Measurements from ENCODE around the gene SLIT2.

SLIT2 gene

GRCh38 chr4:20299515-20299914 lies 47.8 kb downstream of the SLIT2 start:
- no peak for DNase-seq (ENCODE audit: low spot score)

GRCh38 chr4:20301161-20301560 lies 49.5 kb downstream of the SLIT2 start:
- no peak for DNase-seq (ENCODE audit: low spot score)
